Spleen (tissue), 11 donors: ENCODE data around the gene RRP36. TPM values are rescaled to one million over a fixed set of nuclear protein-coding genes. Genes with fewer than 3 reads are reported as not detected.

Experiments used
- DNase-seq: peaks from one replicate; pipeline ENCODE4 v3.0.0-alpha.2; 2020
- H3K27ac ChIP-seq, 8 donors: fragments of 200-600 bp; sonication (generic) in 7 of 8; 1 replicate in 4 of 8; 2 replicates in 4 of 8; pipeline versions ENCODE4 v1.5.0 to v1.8.0; 2016 to 2021; ENCODE audit warnings: inconsistent platforms in 4 of 8, mild to moderate bottlenecking in 4 of 8, moderate library complexity in 1 of 8
- H3K27me3 ChIP-seq, 7 donors: fragments of 200-600 bp; sonication (generic) in 6 of 7; replicated peaks in 1 of 7; 1 replicate in 4 of 7; 2 replicates in 3 of 7; pipeline versions ENCODE4 v1.5.0 to v1.8.0; 2016 to 2021; ENCODE audit warnings: inconsistent platforms in 3 of 7, mild to moderate bottlenecking in 1 of 7
- H3K36me3 ChIP-seq, 6 donors: fragments of 200-600 bp; sonication (generic) in 5 of 6; 1 replicate in 4 of 6; 2 replicates in 2 of 6; pipeline versions ENCODE4 v1.5.0 to v1.8.0; 2016 to 2021; ENCODE audit warnings: inconsistent platforms in 2 of 6
- H3K4me1 ChIP-seq, 6 donors: fragments of 200-600 bp; sonication (generic) in 5 of 6; 1 replicate in 3 of 6; 2 replicates in 3 of 6; pipeline versions ENCODE4 v1.5.0 to v1.8.0; 2016 to 2021; ENCODE audit warnings: inconsistent platforms in 3 of 6
- H3K4me3 ChIP-seq, 8 donors: fragments of 200-600 bp; sonication (generic) in 7 of 8; 1 replicate in 4 of 8; 2 replicates in 4 of 8; pipeline versions ENCODE4 v1.5.0 to v1.8.0; 2016 to 2021; ENCODE audit warnings: inconsistent platforms in 4 of 8, mild to moderate bottlenecking in 4 of 8, moderate library complexity in 2 of 8
- H3K9me3 ChIP-seq, 8 donors: fragments of 200-600 bp; sonication (generic) in 7 of 8; 1 replicate in 4 of 8; 2 replicates in 4 of 8; pipeline versions ENCODE4 v1.5.0 to v1.8.0; 2016 to 2021; ENCODE audit warnings: inconsistent platforms in 4 of 8
- CTCF ChIP-seq, 11 experiments: fragments of 200-600 bp in 7 of 11; fragments of 450-650 bp in 4 of 11; sonication (generic) in 4 of 11; IDR thresholded peaks in 8 of 11; conservative IDR thresholded peaks in 3 of 11; 1 replicate in 7 of 11; 2 replicates in 4 of 11; pipeline versions ENCODE4 v1.4.0 to v1.8.0; 2016 to 2021; ENCODE audit warnings: antibody characterized with exemption in 11 of 11, inconsistent platforms in 4 of 11, mild to moderate bottlenecking in 1 of 11
- POLR2A ChIP-seq, 3 donors: fragments of 450-650 bp; IDR thresholded peaks; one replicate each; pipeline ENCODE4 v1.5.1; 2017; ENCODE audit warnings: antibody characterized with exemption in 3 of 3, mild to moderate bottlenecking in 1 of 3
- POLR2AphosphoS5 ChIP-seq, 3 donors: sonication (generic); formaldehyde crosslinking; IDR thresholded peaks; one replicate each; pipeline ENCODE4 v1.5.1; 2017; ENCODE audit warnings: antibody characterized with exemption in 3 of 3
- WGBS, 5 donors: extraction: QIAGEN DNeasy Blood & Tissue Kit in 3 of 5; methylation state at CpG; one replicate each; pipeline versions ENCODE4 v1.1.5 to v1.1.7; 2013 to 2018; 5-methylcytosine and 5-hydroxymethylcytosine counted together
- intact Hi-C: fragments of 100-400 bp; cut with DNase I; formaldehyde crosslinking; loops from one replicate; pipeline ENCODE4 v1.15.0; 2023; ENCODE audit warnings: low total_unique reads
- polyA plus RNA-seq, 3 donors: library from polyadenylated mRNA; stranded (reverse); fragments of 200-250 nt; gene quantifications; one replicate each; pipeline ENCODE4 v1.2.1, GENCODE V29; 2013
- total RNA-seq, 7 donors: library from RNA; depleted of rRNA in 3 of 7; stranded (reverse); fragments of >200 nt in 3 of 7; fragmentation: NEBNext Ultra II Directional in 4 of 7; extraction: Animal tissue kit (Norgen Biotek cat#: 25700) in 4 of 7; gene quantifications; one replicate each; pipeline versions ENCODE4 v1.1.0 to v1.2.1, GENCODE V29; 2016 to 2021
- donor health status: healthy with polysubstance abuse.
- donor health status: DM: no; HTN: no; CAD: no; lungs with moderate emphysema.
- donor health status: DM: no; HTN: no; CAD: no.
- donor health status: Bipolar disorder and iron deficiency.
- donor health status: healthy.
- donor health status: DM: no; HTN: no; CAD: no.
- donor health status: DM: yes; HTN: yes; CAD: no.

Gene RRP36
- total and polyA plus RNA-seq, 10 donors = 32.0 to 63.4 (median 39.6) TPM

GRCh38 chr6:42978487-42978838 is 43.0 kb upstream of the RRP36 start:
- H3K9me3 ChIP-seq = no peaks in the 10 kb centered on the region
- H3K27me3 ChIP-seq = no peaks in the 10 kb centered on the region
- H3K4me3 ChIP-seq = peak overlapping the region; percentile 69 to 98 (median 93)
- H3K27ac ChIP-seq = peak overlapping the region; percentile 79 to 96 (median 92)
- intact Hi-C loops = no loop called here
- H3K36me3 ChIP-seq = peaks cover 0 to 19% (median 0%) of the 10 kb centered on the region in 6 donors
- 0 to 3% (median 1%) methylated on average over 3 to 28 of the region's 28 CpGs for WGBS, 5 donors
- peaks cover 21 to 72% (median 46%) of the 10 kb centered on the region in 6 donors for H3K4me1 ChIP-seq
- TF ChIP-seq POLR2AphosphoS5 (IDR thresholded peaks at IDR 0.05) = no peak
- DNase-seq = peak; percentile 90

- H3K4me3 ChIP-seq = peak within 1 kb of the TSS; percentile 69 to 98 (median 93)
- DNase-seq = peak; percentile 99
- intact Hi-C loops = no loop called here
- H3K27me3 ChIP-seq = no peaks in the 10 kb centered on the region
- no peaks in the 10 kb centered on the region for H3K9me3 ChIP-seq
- 0 to 1% (median 0%) methylated on average over 37 to 59 of the region's 59 CpGs for WGBS, 5 donors
- H3K4me1 ChIP-seq = peaks cover 26 to 73% (median 52%) of the 10 kb centered on the region in 6 donors
- H3K36me3 ChIP-seq = peaks cover 0 to 14% (median 0%) of the 10 kb centered on the region in 6 donors
- peak within 1 kb of the TSS; percentile 79 to 96 (median 92) for H3K27ac ChIP-seq
- TF ChIP-seq POLR2A (IDR thresholded peaks at IDR 0.05) = peak in 1 of 3 donors; percentile 13
- peak; percentile 90 to 93 (median 91) for TF ChIP-seq POLR2AphosphoS5 (IDR thresholded peaks at IDR 0.05)
- TF ChIP-seq CTCF (IDR thresholded peaks at IDR 0.05 in 8 of 11, conservative IDR thresholded peaks at IDR 0.05 in 3 of 11) = no peak
Measured at GRCh38 chr6:42978839-42979522, 42.4 kb upstream of the RRP36 start, which contains the start of gene PEX6. Gene PEX6 (minus strand): TSS chr6:42979181. CDS start chr6:42979150, 31 bp downstream.

- Histone ChIP-seq H3K36me3 (peaks cover 0 to 7% (median 0%) of the 10 kb centered on the region in 6 donors), H3K27me3 (no peaks in the 10 kb centered on the region), H3K9me3 (no peaks in the 10 kb centered on the region), H3K4me1 (peaks cover 28 to 70% (median 55%) of the 10 kb centered on the region in 6 donors), H3K27ac (peak overlapping the region; percentile 79 to 96 (median 92)), H3K4me3 (peak overlapping the region; percentile 69 to 98 (median 93))
- intact Hi-C loops = no loop called here
- no peak for DNase-seq
- WGBS, 5 donors = 32 to 39% (median 33%) methylated on average over 9 of the region's 9 CpGs
- peak in 1 of 3 donors; percentile 8 for TF ChIP-seq POLR2AphosphoS5 (IDR thresholded peaks at IDR 0.05)
- TF ChIP-seq CTCF (IDR thresholded peaks at IDR 0.05 in 8 of 11, conservative IDR thresholded peaks at IDR 0.05 in 3 of 11) = no peak
Measured at GRCh38 chr6:42979523-42980177, 41.8 kb upstream of the RRP36 start.

GRCh38 chr6:42981836-42982235 is 39.6 kb upstream of the RRP36 start:
- no peak for TF ChIP-seq POLR2A (IDR thresholded peaks at IDR 0.05)
- TF ChIP-seq POLR2AphosphoS5 (IDR thresholded peaks at IDR 0.05) = no peak
- TF ChIP-seq CTCF (IDR thresholded peaks at IDR 0.05 in 8 of 11, conservative IDR thresholded peaks at IDR 0.05 in 3 of 11) = no peak
- DNase-seq = no peak
- Histone ChIP-seq H3K4me3 (no peak overlapping the region), H3K4me1 (peaks cover 38 to 69% (median 61%) of the 10 kb centered on the region in 6 donors), H3K36me3 (no peaks in the 10 kb centered on the region), H3K9me3 (no peaks in the 10 kb centered on the region), H3K27ac (no peak overlapping the region), H3K27me3 (no peaks in the 10 kb centered on the region)
- intact Hi-C loops = no loop called here
- WGBS, 5 donors = 81 to 87% (median 82%) methylated on average over 5 of the region's 5 CpGs
